ENCODE results near the gene SPRTN.
A peak's percentile ranks its signal among the peaks of the same experiment; 100 is the strongest.
"Not testable (repeated sequence)": the region's sequence is repeated elsewhere in the genome, so short reads cannot be mapped to it uniquely, and the experiment has no call there.

Gene SPRTN

DNA sequence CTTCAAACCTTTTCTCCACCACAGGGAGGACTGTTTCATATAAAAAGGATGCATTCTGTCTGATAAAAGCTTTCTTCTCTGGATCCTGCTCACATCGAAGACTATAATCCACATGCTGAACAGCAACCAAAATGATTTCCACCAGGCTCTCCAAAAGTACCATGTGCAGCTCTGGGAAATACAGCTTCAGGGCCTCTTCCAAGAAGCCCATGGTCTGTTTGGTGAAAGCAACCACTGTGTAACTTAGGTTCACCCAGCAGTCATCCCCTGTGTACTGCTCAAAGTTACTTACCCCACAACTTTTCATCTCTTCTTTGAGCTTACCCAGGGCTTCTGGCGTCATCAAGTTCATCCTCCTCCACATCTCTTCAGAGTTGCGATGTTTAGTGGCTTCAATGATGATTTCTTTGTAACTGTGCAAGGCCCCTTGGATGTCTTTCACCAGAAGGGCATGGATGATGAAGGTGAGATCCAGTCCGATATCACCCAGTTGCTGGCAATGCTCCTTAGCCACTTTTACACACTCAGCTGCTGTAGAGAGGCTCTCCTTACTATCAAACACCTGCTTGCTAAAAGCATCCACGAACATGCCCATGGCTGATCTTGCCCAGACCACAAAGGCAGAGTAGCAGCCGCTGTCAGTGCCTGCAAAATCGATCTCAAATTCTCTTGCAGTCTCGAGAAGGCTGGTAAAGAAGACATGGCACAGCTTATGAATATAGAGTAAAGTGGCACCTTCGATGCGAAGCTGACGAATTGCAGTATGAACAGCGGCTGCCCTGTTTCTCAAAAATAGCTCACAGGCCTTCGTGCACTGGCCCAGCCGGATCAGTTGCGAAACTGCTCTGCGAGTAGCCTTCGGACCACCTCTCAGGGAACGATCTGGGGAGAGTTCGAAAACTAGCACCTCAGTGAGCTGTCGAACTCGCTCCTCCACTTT is 2.2 kb upstream of the SPRTN start:
- DNase-seq (ENCODE audit: low spot score) = no peak

DNA sequence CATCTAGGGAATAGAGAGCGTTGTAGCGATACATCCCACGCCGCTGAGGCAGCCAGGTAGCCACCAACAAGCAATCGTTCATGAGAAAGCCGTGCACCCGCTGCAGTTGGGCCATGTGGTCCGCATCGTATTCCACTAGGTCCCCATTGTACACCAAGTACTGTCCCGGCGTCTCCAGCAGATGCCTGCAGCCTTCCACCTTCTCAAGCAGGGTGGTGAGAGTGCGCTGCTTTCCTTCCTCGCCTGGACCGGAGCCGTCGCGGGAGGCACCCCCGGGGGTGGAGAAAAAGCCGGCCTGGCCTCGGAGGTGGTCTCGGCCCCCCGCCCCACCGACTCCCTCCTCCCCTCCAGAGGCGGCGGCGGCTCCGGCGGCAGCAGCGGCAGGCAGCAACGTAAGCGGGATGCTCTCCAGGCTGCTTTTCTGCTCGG is 1.0 kb upstream of the SPRTN start:
- no peak for DNase-seq (ENCODE audit: low spot score)

DNA sequence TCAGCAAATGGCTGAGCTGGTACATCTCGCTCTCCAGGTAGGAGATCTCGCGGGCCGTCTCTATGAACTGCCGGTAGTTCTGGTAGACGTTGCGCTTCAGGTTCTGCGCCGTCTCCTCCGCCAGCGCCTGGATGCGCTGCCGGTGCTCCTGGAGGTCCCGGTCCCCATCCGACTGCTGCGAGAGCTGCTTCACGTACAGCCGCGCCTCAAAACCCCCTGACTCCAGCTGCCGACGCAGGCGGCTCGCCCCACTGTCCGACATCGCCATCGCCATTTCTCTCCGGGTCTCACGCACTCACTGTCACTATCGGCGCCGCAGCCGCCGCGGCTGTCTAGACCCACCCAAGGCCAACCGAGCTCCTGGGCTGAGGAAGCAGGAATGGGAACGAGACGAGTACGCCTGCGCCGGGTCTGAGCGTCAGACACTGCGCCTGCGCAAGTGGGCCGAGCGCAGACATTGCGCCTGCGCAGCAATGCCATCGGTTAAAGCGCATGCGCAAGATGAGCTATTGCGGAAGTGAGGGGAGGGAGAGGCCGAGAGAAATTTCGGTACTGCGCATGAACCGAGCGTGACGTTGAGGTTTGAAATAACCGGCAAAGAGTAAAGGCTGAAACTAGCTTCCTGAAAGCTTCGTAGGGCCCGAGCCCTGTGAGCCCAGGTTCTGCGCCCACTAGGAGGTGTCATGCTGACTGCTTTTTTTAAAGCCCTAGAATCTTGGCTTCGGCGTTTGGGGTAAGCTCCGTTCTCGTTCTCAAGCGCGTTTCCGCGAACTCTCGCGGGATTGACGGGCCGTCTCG is 422 bp upstream of the SPRTN start, which contains the start of gene EXOC8:
EXOC8 (minus strand) TSS at position 381 of the 798 bp plus-strand sequence; CDS start at position 274, 107 bp downstream.
- DNase-seq (ENCODE audit: low spot score) = peak; percentile 99

DNA sequence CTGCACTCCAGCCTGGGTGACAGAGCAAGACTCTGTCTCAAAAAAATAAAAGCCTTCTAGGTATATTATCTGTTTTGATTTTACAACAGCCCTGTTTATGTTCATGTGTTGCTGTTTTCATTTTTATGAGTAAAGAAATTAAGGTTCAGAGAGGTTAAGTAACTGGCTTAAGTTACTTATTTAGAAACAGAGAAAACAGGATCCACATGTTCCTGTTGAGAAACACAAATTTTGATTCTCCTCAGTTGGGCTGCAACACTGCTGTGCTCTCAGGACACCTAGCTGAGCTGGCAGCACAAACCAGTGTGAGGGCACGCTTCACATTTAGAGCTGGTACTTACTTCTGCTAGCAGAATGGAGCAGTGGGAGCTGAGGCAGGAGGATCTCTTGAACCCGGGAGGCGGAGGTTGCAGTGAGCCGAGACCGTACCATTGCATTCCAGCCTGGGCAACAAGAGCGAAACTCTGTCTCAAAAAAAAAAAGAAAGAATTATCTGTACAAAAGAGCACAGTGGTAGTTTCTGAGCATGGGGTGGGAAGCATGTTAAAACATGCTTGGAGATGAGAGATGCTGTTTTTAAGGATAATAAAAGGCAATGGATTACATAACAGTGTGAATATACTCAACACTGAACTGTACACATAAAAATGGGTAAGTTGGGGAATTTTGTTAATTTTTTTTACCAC is 2.4 kb downstream of the SPRTN start:
- DNase-seq (ENCODE audit: low spot score) = no peak

DNA sequence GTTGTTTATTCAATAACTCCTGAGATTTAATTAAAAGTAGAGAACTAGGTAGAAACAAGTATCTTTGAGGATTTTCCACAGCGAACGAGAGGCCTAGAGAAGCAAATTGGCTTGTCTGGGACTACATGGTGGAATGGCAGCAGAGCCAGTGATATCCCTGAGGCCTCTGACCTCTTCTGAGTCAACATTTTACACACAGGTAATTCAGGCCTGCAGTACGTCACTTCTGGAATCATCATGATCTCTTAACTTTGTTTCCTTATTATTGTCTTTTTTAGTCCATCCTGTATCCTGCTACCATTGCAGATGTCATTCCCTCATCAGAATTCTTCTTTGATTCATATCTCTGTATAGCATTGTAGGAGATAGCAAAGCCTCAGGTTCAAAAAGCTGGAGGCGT is 9.9 kb downstream of the SPRTN start:
- DNase-seq (ENCODE audit: low spot score) = no peak

DNA sequence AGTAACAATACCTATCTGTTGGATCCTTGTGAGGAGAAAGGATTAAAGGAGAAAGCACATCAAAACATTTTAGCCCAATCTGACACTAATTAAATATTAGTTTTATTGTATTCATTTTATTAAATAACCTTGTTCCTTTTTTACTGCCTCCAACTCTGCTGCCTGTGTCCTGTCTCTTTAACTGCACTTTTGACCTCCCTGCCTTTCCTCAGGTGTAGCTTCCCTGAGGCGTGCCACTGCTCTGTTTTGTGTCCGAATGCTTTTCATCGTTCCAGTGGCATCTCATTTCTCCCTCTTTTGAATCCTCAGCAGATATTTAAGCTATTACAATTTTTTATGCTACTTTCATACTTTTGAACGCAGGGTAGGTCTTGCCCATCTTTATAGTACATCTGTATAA is 10.3 kb downstream of the SPRTN start:
- DNase-seq (ENCODE audit: low spot score) = no peak

DNA sequence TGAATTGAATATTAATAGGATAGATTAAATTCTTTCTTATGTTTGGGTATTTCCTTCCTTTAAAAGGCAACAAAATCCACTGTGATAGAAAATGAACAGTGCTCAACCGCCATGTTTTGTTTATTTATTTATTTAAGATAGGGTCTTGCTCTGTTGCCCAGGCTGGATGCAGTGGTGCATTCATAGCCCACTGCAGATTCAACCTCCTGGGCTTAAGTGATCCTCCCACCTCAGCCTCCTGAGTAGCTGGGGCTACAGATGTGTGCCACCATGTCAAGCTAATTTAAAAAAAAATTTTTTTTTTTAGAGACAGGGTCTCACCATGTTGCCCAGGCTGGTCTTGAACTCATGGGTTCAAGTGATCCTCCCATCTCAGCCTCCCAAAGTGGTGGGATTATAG is 10.8 kb downstream of the SPRTN start:
- not testable (repeated sequence) for DNase-seq (ENCODE audit: low spot score)

DNA sequence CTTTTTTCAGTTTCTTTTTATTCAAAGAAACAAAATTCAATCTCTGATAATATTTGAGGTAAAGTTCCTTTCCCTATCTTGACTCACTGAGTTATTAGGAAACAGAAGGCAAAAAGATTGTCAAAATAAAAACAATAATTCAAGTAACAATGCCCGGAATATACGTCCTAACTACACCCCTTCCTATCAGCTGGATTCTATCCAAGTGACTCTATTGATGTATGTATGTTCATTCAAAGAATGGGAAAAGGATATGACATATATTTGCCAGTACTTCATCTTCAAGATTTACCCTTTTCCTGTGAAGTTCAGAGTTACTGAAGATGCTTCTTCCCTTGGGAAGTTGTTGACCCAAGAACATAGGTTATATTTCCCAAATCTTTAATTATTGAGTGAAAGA is 13.7 kb downstream of the SPRTN start:
- no peak for DNase-seq (ENCODE audit: low spot score)

DNA sequence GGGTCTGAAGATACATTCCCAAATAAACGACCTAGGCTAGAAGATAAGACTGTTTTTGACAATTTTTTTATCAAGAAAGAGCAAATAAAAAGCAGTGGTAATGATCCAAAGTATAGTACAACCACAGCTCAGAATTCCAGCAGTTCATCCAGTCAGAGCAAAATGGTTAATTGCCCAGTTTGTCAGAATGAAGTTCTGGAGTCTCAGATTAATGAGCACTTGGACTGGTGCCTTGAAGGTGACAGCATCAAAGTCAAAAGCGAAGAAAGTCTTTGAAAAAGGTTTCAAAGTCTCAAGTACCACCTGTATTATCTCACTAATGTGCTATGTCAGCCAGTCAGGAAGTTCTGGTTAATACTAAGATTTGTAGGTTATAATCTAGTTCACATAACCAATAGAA is 15.0 kb downstream of the SPRTN start:
- no peak for DNase-seq (ENCODE audit: low spot score)

DNA sequence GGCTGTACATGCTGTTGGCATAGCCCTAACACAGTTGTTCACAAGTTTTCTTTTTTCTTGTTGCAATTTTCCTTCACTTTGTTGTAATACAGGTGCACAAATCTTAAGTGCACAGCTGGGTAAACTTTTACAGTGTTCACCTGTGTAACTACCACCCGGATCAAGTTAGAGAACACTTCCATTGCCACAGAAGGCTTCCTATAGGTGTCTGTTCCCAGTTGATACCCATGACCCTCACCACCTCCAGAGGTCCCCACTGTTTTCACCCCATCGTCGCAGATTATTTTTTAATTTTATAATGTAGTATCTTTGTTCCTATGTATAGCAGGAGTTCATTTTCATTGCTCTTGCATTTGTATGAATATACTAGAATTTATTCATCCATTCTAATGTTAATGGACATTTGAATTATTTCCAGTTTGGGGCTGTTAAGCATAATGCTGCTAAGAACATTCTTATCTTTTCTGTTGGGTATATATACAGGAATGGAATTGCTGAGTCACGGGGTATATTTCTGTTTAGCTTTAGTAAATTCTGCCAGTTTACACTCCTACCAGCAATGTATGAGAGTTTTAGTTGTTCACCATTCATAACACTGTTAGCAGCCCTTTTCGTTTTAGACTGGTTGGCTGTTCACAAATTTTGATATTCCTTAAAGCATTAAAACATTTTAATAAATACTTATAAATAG is 16.4 kb downstream of the SPRTN start:
- no peak for DNase-seq (ENCODE audit: low spot score)

DNA sequence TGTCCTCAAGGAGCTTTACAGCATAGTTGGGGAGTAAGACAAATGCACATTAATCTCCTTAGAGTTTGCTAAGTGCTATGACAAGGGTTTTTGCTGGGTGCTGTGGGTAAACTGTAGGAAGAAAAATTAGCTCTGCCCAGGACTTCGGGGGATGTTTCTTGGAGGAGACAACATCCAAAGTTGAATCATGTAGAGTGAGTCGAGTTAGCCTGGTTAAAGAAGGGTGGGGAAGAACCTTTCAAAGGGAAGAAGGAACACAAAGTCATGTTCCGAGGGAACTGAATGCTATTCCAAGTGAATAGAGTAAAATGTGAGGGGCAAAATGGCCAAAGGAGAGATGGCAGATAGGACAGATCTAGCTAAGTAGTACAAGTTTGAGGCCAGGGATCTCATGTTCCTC is 17.1 kb downstream of the SPRTN start:
- DNase-seq (ENCODE audit: low spot score) = no peak

DNA sequence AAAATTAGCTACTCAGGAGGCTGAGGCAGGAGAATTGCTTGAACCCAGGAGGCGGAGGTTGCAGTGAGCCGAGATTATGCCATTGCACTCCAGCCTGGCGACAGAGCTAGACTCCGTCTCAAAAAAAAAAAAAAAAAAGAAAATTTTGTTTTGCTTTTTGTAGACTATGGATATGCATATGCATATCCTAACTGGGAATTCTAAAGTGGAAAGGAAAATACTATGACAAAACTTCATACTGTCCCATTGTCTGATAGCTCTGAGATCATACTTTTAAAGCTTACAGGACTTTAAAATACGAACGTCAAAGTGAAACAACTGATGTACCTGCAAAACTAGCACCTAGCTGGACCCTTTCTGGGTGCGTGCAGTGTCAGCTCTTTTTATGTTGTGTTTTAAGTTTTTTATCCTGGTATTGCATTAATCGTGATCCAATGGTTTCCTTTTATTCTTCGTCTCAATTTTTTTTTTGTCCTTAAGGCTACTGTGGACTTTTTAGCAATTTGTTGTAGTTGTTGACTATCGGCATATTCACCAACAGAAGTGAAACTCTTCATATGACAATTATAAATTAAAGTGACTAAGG is 19.2 kb downstream of the SPRTN start:
- no peak for DNase-seq (ENCODE audit: low spot score)

DNA sequence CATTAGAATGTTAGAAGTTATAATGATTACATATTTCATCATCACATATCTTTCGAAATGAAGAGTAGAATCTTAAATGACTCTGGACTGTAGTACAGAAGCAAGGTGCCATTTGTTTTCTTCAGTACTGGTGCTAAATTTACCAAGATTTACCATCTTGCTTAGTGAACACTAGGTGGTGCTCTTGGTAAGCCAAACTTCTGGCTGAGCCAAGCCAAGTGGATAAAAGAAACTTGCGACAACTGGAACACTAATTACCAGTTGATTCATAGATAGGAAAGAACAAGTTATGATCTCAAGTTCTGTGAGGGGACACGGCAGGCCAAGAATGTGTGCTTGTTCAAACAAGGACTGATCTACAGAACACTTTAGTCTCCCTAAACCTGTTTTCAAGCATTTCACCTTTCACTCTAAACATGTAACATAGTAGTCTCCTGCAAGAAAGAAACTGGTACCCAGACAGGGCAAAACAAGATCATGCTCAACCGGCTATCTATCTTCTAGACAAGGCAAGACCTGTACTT is 19.8 kb downstream of the SPRTN start:
- DNase-seq (ENCODE audit: low spot score) = peak; percentile 44

DNA sequence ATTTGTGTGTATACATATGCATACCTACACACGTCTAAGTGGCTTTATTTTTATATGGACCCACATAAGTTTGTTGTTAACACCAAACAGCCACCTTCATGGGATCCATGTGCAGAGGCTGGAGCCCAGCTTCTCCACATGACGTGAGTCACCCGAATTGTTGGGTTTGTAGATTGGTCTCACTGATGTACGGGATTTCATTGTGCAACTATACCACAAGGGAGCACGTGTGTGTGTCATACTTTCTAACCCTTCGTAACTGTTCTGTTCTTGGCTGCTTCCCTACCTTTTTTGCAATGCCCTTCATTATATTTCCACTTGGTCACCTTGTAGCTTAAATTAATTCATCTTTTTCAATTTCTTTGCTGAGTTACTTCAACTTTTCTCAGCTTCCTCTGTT is 21.0 kb downstream of the SPRTN start:
- peak; percentile 33 for DNase-seq (ENCODE audit: low spot score)

DNA sequence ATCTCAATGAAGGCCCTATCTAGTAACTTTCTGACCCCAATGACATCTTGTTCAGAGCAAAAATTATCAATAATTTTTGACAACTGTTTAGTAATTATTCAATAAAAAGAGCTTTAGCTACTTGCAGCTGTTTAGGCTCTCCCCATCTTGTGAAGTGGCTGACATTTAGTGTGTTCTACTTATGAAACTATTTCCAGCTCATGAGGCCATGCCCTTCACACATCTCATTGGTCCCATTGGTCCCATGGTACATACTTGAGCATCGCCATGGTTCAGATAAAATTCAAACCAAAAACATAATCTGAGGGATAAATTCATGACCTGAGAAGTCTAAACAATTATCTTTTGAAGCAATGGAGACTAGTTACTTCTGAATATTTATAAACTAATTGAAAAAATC is 24.2 kb downstream of the SPRTN start:
- no peak for DNase-seq (ENCODE audit: low spot score)

DNA sequence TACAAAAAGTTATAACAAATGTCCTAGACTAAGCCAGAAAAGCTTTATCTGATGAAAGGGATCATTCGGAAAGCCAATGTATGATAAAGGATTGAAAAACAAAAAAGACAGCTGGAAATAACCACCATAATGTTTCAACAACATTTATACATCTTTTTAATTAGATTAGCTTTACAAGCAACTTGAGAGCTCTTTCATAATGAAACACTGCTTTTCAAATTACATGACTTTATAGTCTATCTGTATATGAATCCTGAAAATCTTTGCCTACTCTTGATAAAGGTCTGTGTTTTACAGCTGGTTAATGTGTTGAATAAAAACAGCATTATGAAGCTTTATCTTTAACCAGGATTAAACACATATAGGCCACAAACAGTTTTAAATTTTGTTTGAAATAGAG is 25.5 kb downstream of the SPRTN start:
- no peak for DNase-seq (ENCODE audit: low spot score)

DNA sequence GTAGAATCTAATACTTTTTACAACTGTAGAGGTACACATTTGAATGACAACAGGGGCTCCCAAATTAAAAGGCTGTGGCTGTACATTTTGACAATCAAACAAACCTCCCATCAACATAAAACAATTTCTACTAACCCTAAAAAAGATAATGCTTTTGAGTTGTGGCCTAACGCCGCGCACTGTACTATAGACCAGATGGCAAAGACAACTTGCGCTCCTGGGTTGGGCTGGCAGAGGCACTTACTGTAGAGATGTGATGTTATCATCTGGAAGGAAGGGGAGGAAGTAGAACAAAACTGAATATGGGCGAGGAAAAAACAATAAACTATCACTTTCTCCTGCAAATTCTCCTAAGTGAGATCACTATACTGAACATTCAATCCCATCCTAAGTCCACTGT is 26.1 kb downstream of the SPRTN start:
- DNase-seq (ENCODE audit: low spot score) = no peak

DNA sequence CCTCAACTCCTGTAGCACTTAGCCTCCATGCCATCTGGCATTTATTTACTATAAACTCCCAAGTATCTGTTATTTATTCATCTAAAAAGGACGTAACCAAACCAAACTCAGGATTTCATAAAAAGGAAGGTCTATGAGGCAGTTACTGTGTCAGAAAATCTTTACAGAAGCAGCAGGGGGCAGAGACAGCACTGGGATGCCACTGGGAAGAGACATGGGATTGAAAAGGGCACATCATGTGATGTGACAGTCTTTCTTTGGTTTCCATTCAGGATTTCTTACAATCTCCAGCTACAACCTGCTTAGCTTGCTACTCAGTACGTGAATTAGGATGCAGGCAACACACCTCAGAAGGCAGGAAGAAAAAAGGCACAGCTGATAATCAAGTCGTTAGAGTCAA is 31.2 kb downstream of the SPRTN start:
- no peak for DNase-seq (ENCODE audit: low spot score)

DNA sequence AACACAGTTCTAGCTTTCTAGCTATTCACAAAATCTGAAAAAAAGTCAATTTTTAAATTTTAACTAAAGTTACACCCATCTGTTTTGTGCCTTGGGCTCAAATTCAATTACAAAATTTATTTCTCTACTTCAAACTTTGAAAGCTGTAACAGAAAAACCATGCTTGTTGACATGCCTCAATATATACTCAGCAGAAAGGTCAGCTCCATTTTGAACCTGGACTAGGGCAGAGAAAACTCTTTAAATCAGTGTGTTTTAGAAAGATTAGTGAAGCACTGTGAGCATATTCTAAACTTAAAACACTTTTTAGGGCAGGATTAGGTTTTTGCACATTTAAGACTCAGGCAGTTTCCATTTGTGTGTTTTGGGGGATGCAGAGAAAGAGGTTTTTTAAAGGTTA is 34.4 kb downstream of the SPRTN start:
- DNase-seq (ENCODE audit: low spot score) = no peak

DNA sequence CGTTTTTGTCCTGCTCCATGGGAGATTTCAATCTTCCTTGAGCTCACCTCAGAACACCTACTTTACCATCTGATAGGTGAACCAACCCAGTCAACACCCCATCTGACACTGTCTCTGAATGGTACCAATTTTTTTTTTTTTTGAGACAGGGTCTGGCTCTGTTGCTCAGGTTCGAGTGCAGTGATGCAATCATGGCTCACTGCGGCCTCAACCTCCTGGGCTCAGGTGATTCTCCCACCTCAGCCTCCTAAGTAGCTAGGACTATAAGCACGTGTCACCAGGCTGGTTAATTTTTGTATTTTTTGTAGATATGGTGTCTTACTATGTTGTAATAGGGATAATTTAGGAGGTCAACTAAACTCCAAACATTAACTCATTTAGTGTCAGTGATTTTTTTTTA is 36.3 kb downstream of the SPRTN start:
- no peak for DNase-seq (ENCODE audit: low spot score)

DNA sequence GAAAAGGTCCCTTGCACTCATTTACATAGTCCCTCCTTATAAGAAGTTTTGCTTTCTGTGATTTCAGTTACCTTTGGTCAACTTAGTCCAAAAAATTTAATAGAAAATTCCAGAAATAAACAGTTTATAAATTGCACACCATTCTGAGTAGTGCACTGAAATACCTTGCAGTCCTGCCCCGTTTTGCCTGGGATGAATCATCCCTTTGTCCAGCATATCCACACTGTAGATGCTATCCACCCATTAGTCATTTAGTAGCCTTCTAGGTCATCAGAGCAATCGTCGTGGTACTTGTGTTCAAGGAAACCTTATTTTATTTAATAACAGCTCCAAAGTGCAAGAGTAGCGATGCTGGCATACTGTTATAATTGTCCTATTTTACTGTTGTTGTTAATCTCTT is 38.0 kb downstream of the SPRTN start:
- no peak for DNase-seq (ENCODE audit: low spot score)

Measured in AG08396 (cell line).